Tibial nerve (tissue), 3 donors: ENCODE data around the gene TCEANC.

Source experiments
- POLR2A ChIP-seq, 2 donors: fragments of 450-650 bp; IDR thresholded peaks; one replicate each; pipeline ENCODE4 v1.6.1; 2017; ENCODE audit warnings: antibody characterized with exemption in 2 of 2, mild to moderate bottlenecking in 2 of 2, moderate library complexity in 2 of 2
- TF ChIP-seq, protein P1 (sequence below), 5 experiments: fragments of 200-600 bp in 3 of 5; fragments of 450-650 bp in 2 of 5; sonication (generic) in 3 of 5; IDR thresholded peaks; one replicate each; pipeline ENCODE4 v1.5.1; 2016 to 2019; ENCODE audit warnings: antibody characterized with exemption in 5 of 5, mild to moderate bottlenecking in 3 of 5, moderate library complexity in 2 of 5

DNA sequence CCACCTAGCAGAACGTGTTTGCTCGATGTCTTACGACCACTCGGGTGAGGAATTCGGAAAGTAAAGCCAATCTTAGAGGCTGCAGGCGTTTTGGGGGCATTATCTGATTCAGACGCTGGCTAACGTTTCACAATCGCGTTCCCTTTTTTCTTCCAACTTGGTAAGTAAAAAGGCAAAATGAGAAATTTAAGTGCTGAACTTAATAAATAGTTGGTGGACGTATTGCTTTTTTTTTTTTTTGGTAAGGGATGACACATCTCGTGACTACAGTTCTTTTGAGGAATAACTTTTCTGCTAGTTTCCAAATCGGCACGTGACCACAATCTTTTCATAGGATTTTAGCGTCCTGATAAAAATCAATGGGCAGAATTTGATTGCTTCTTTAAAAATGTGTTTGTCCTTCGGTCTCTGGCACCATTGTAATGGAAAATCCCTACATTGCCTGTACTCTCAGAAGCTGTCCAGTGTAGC, 36.8 kb downstream of the TCEANC start:
- TF ChIP-seq POLR2A (IDR thresholded peaks at IDR 0.05), result no peak
- TF ChIP-seq, protein P1, sequence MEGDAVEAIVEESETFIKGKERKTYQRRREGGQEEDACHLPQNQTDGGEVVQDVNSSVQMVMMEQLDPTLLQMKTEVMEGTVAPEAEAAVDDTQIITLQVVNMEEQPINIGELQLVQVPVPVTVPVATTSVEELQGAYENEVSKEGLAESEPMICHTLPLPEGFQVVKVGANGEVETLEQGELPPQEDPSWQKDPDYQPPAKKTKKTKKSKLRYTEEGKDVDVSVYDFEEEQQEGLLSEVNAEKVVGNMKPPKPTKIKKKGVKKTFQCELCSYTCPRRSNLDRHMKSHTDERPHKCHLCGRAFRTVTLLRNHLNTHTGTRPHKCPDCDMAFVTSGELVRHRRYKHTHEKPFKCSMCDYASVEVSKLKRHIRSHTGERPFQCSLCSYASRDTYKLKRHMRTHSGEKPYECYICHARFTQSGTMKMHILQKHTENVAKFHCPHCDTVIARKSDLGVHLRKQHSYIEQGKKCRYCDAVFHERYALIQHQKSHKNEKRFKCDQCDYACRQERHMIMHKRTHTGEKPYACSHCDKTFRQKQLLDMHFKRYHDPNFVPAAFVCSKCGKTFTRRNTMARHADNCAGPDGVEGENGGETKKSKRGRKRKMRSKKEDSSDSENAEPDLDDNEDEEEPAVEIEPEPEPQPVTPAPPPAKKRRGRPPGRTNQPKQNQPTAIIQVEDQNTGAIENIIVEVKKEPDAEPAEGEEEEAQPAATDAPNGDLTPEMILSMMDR (IDR thresholded peaks at IDR 0.05), result no peak
